Right lobe of liver (tissue), 6 donors: ENCODE measurements around the gene MAN1B1. TPM values are rescaled to one million over a fixed set of nuclear protein-coding genes. Genes with fewer than 3 reads are reported as not detected.

Experiments used
- ATAC-seq, 4 donors: fragments of 200-7000 bp; cut with Tn5 transposase; one replicate each; pipeline ENCODE4 v1.9.1; 2020; ENCODE audit warnings: mild to moderate bottlenecking in 4 of 4, moderate library complexity in 4 of 4
- DNase-seq, 3 donors: peaks; one replicate each; pipeline ENCODE4 v3.0.0-alpha.2; 2020
- H3K27ac ChIP-seq, 3 donors: fragments of 200-600 bp; one replicate each; pipeline ENCODE4 v1.8.0; 2022
- H3K27me3 ChIP-seq, 2 donors: fragments of 200-600 bp; one replicate each; pipeline ENCODE4 v1.8.0; 2022
- H3K36me3 ChIP-seq, 4 donors: fragments of 200-600 bp; sonication (generic) in 1 of 4; one replicate each; pipeline versions ENCODE4 v1.5.1 to v1.8.0; 2017 to 2022; ENCODE audit warnings: control low read depth in 1 of 4
- H3K4me1 ChIP-seq, 4 donors: fragments of 200-600 bp; sonication (generic) in 1 of 4; one replicate each; pipeline versions ENCODE4 v1.5.1 to v1.8.0; 2017 to 2022; ENCODE audit warnings: control low read depth in 1 of 4
- H3K4me3 ChIP-seq, 3 donors: fragments of 200-600 bp; one replicate each; pipeline ENCODE4 v1.8.0; 2022
- H3K9me3 ChIP-seq, 4 donors: fragments of 200-600 bp; sonication (generic) in 1 of 4; one replicate each; pipeline versions ENCODE4 v1.5.1 to v1.8.0; 2017 to 2022; ENCODE audit warnings: control low read depth in 1 of 4
- POLR2A ChIP-seq: fragments of 450-650 bp; IDR thresholded peaks from one replicate; pipeline ENCODE4 v1.6.1; 2017; ENCODE audit warnings: antibody characterized with exemption, mild to moderate bottlenecking
- WGBS: methylation state at CpG from one replicate; pipeline ENCODE4 v1.1.6; 2018; ENCODE audit warnings: low coverage, low lambda C conversion rate; ENCODE audit not compliant: insufficient coverage; ENCODE audit errors: missing lambda C conversion rate; 5-methylcytosine and 5-hydroxymethylcytosine counted together
- intact Hi-C, 2 donors: fragments of 100-400 bp; cut with DNase I; formaldehyde crosslinking; loops; one replicate each; pipeline versions ENCODE4 v1.11.2 to v1.14.1; 2022
- long read RNA-seq: library from polyadenylated mRNA; unstranded; transcript quantifications from one replicate; pipeline ENCODE4 v2.0.0, GENCODE V29; 2019
- total RNA-seq, 6 experiments: library from RNA; depleted of rRNA in 2 of 6; stranded (reverse); fragments of >200 nt in 2 of 6; fragmentation: NEBNext Ultra II Directional in 3 of 6; extraction: Animal tissue kit (Norgen Biotek cat#: 25700) in 3 of 6; gene quantifications; one replicate each; pipeline versions ENCODE4 v1.1.0 to v1.2.4, GENCODE V29; 2016 to 2023
- TF ChIP-seq, protein P1 (sequence below), 4 donors: fragments of 200-600 bp in 3 of 4; fragments of 450-650 bp in 1 of 4; IDR thresholded peaks; one replicate each; pipeline versions ENCODE4 v1.5.1 to v1.8.0; 2016 to 2022; ENCODE audit warnings: antibody characterized with exemption in 4 of 4, mild to moderate bottlenecking in 2 of 4
- donor health status: DM: no; HTN: yes; CAD: no.
- donor health status: DM: no; HTN: no; CAD: no.
- donor health status: DM: no; HTN: no; CAD: no.
- donor health status: DM: no; HTN: yes; CAD: no.
- donor health status: DM: no; HTN: yes; CAD: no.

Gene MAN1B1
- 10 to 100 TPM; 24.0 to 39.1 (median 28.8) TPM for total RNA-seq
- long read RNA-seq, transcript MAN1B1-202 (13 exons, 2,769 nt) = major isoform, 5 of 7 reads
- long read RNA-seq, partial matches to known transcripts = 0 of 7 reads
- long read RNA-seq, other reads (novel, unspliced or antisense) = 2 of 7 reads

DNA sequence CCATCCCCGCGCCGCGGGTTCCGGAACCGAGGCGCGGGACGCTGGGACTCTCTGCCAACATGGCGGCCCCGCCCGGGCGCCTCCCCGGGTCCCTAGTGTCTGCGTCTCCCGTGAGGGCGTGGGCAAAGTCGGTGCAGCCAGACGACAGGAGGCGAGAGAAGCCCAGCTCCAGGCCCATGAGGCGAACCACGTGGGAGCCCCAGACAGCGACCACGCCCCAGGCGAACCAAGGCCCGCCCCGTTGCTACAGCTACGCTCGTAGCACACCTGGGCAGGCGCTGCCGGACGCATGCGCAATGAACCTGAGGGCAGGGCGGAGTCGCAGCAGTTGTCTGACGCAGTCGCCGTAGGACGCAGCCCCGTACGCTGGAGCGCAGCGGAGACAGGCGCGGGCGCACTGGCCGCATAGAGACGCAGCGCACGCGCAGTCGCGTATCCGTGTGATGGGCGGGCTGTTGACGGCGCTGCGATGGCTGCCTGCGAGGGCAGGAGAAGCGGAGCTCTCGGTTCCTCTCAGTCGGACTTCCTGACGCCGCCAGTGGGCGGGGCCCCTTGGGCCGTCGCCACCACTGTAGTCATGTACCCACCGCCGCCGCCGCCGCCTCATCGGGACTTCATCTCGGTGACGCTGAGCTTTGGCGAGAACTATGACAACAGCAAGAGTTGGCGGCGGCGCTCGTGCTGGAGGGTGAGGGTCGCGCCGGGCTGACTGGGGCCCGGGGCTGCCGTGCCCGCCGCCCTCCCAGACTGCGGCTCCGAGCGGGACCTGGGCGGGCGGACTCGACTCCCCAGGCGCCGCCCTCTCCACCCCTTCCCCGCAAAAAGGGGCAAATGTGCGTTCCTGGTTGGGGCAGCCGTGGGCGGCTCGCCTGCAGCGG is at the start of gene MAN1B1:
MAN1B1 (plus strand) TSS at position 455 of the 878 bp plus-strand sequence; CDS start at position 470, 15 bp downstream.
- TF ChIP-seq, protein P1, sequence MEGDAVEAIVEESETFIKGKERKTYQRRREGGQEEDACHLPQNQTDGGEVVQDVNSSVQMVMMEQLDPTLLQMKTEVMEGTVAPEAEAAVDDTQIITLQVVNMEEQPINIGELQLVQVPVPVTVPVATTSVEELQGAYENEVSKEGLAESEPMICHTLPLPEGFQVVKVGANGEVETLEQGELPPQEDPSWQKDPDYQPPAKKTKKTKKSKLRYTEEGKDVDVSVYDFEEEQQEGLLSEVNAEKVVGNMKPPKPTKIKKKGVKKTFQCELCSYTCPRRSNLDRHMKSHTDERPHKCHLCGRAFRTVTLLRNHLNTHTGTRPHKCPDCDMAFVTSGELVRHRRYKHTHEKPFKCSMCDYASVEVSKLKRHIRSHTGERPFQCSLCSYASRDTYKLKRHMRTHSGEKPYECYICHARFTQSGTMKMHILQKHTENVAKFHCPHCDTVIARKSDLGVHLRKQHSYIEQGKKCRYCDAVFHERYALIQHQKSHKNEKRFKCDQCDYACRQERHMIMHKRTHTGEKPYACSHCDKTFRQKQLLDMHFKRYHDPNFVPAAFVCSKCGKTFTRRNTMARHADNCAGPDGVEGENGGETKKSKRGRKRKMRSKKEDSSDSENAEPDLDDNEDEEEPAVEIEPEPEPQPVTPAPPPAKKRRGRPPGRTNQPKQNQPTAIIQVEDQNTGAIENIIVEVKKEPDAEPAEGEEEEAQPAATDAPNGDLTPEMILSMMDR (IDR thresholded peaks at IDR 0.05) = no peak
- peak; percentile 74 for TF ChIP-seq POLR2A
- peak within 1 kb of the TSS; percentile 67 to 82 (median 73) for H3K4me3 ChIP-seq
- H3K4me1 ChIP-seq = peaks cover 0 to 14% (median 8%) of the 10 kb centered on the region in 4 donors
- H3K9me3 ChIP-seq = no peaks in the 10 kb centered on the region
- 0% methylated on average over 16 of the region's 101 CpGs for WGBS
- peaks cover 0 to 2% (median 0%) of the 10 kb centered on the region in 4 donors for H3K36me3 ChIP-seq
- ATAC-seq (peak; percentile 92 to 95 (median 94)), DNase-seq (peak; percentile 100)
- H3K27ac ChIP-seq = peak within 1 kb of the TSS; percentile 61 to 80 (median 76)
- no peaks in the 10 kb centered on the region for H3K27me3 ChIP-seq
- intact Hi-C loops = no loop called here

DNA sequence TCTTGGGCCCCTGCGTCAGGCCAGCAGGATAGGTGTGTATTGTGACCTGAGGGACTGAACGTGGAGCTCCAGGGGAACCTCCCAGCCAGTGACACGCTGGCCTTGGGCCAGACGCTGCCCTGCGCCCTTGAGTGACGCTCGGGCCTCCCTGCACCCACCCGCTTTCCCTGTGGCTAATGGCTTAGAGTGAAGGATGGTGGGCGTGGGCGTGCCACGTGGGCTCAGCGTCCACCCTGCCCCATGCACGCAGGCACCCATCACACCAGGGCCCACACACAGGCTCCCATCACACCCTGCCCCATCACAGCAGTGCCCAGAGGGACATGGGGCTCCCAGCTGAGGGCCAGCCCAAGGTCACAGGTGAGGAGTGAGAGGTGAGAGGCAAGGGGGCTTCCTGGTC is 49.8 kb upstream of the MAN1B1 start:
- no peak overlapping the region for H3K27ac ChIP-seq
- no peaks in the 10 kb centered on the region for H3K27me3 ChIP-seq
- DNase-seq (no peak), ATAC-seq (no peak)
- H3K9me3 ChIP-seq = no peaks in the 10 kb centered on the region
- intact Hi-C loops = loop anchor here (5.0 to 10.0 kb wide), 3 partner anchors 92 to 262 kb away; partner anchors contain the start of genes C8G (in 1 of the 2) and FBXW5 (in 1 of the 2)
- no CpG with 5 or more reads among the region's 13 CpGs for WGBS
- H3K36me3 ChIP-seq = no peaks in the 10 kb centered on the region
- peaks cover 0 to 3% (median 0%) of the 10 kb centered on the region in 4 donors for H3K4me1 ChIP-seq
- no peak overlapping the region for H3K4me3 ChIP-seq
- TF ChIP-seq, protein P1 (IDR thresholded peaks at IDR 0.05) = no peak

DNA sequence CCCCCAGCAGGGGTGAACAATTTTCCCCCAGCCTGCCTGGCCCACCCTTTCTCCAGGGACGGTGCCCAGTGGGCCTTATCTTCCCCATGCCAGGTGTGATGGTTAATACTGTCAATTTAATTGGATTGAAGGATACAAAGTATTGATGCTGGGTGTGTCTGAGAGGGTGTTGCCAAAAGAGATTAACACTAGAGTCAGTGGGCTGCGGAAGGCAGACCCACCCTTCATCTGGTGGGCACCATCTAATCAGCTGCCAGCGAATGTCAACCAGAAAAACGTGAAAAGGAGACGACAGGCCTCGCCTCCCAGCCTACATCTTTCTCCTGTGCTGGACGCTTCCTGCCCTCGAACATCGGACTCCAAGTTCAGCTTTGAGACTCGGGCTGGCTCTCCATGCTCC is 49.3 kb upstream of the MAN1B1 start:
- TF ChIP-seq, protein P1 (IDR thresholded peaks at IDR 0.05) = no peak
- no peak for TF ChIP-seq POLR2A
- 77% methylated on average over 4 of the region's 10 CpGs for WGBS
- DNase-seq = no peak
- intact Hi-C loops = loop anchor here (5.0 to 10.0 kb wide), 3 partner anchors 93 to 263 kb away; partner anchors contain the start of genes C8G (in 1 of the 2) and FBXW5 (in 1 of the 2)
- H3K9me3 ChIP-seq = no peaks in the 10 kb centered on the region
- peaks cover 0 to 3% (median 0%) of the 10 kb centered on the region in 4 donors for H3K4me1 ChIP-seq
- ATAC-seq = no peak
- no peak overlapping the region for H3K27ac ChIP-seq
- no peak overlapping the region for H3K4me3 ChIP-seq
- no peaks in the 10 kb centered on the region for H3K36me3 ChIP-seq
- H3K27me3 ChIP-seq = no peaks in the 10 kb centered on the region

DNA sequence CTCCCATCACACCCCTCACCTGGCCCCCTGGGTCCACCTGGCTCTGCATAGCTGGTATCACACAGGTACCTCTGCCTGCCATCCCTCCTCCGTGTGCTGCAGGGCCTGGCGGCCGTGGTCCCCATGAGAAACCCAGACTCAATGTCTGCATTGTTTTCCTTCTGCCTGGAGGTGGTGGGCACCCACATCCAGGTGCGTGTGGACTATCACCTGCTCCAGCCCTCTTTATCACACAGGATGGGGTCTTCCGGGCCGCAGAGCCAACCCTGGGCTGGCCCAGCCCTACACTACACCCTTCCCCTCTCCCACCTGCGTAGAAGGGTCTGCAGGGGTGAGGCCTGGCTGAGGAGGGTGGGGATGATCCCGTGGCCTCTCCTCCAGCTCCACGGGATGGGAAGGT is 47.9 kb upstream of the MAN1B1 start:
- Histone ChIP-seq H3K27ac (no peak overlapping the region), H3K4me3 (no peak overlapping the region), H3K27me3 (peaks cover 0 to 1% of the 10 kb centered on the region in 2 donors), H3K9me3 (no peaks in the 10 kb centered on the region), H3K36me3 (no peaks in the 10 kb centered on the region), H3K4me1 (peaks cover 0 to 3% (median 0%) of the 10 kb centered on the region in 4 donors)
- intact Hi-C loops = loop anchor here (5.0 to 10.0 kb wide), 3 partner anchors 94 to 264 kb away; partner anchors contain the start of genes C8G (in 1 of the 2) and FBXW5 (in 1 of the 2)
- DNase-seq = no peak
- ATAC-seq = no peak
- no peak for TF ChIP-seq POLR2A
- TF ChIP-seq, protein P1 (IDR thresholded peaks at IDR 0.05) = no peak
- 60% methylated on average over 2 of the region's 9 CpGs for WGBS
